ENCODE results near the gene MIAT. TPM values are rescaled to one million over a fixed set of nuclear protein-coding genes. Genes with fewer than 3 reads are reported as not detected.

Gene MIAT
- total and polyA plus RNA-seq, 2 of the 4 experiments (the other 2 are of a cell fraction): 0.54 to 0.65 TPM

DNA sequence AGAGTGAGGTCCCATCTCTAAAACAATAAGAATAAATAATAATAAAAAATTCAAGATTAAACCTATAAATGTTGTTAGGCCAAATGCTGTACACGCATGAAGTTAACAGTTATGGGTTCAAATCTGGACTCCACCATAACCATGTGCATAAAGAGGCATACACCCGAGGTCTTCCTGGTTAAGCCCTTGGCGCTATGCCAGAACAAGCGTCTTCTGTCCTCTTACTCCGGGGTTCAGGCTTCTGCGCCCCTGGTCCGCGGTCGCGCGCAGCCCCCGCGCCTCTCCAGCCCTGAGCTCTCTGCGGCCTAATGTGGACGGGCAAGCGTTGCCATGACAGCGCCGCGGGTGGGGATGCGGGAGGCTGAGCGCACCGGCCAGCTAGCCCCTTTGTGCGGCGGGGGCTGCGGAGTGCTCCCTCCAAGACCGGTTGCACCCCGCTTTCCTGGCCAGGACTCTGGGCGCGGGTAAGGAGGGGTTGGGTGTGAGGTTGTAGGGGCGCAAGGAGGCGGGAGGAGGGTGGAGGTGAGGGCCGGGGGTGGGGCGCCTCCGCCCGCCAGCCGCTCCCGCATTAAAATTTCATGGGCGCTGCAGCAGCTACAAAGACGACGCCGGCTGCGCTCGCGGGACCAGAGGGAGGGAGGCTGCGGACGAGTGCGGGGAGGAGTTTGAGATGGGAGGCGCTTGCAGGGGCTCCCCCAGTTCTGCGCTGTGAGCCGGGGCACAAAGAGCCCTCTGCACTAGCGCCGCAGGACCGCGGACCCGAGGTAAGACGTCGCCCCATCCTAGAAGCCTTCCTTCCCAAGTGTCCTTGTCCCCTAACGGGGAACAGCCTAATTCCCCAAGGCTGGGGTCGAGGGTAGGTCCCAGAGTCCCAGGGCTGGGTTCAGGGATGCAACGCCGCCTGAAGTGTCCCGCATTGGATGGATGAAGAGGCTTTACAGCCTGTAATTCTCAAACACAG, at the start of gene MIAT (continued):
- TF ChIP-seq CTCF (conservative IDR thresholded peaks at IDR 0.05; ENCODE audit: low read depth, low read length) (no peak), CHD1 (IDR thresholded peaks at IDR 0.05; ENCODE audit: low read depth, low read length) (no peak), SMC3 (IDR thresholded peaks at IDR 0.05; ENCODE audit: low read depth, low read length) (no peak), MAFK (IDR thresholded peaks at IDR 0.05; ENCODE audit: low read depth, low read length) (no peak), RAD21 (IDR thresholded peaks at IDR 0.05; ENCODE audit: low read length) (no peak)

Measured in IMR-90 (cell line).